Left cardiac atrium (tissue), 4 donors: Measurements from ENCODE around the gene IBA57. TPM values are rescaled to one million over a fixed set of nuclear protein-coding genes. Genes with fewer than 3 reads are reported as not detected.
A peak's percentile ranks its signal among the peaks of the same experiment; 100 is the strongest.
"Not testable (repeated sequence)": the region's sequence is repeated elsewhere in the genome, so short reads cannot be mapped to it uniquely, and the experiment has no call there.

Experiments used
- ATAC-seq, 2 donors: fragments of 200-7000 bp; cut with Tn5 transposase; one replicate each; pipeline ENCODE4 v1.9.1; 2020; ENCODE audit warnings: mild to moderate bottlenecking in 2 of 2, moderate library complexity in 2 of 2
- DNase-seq: peaks from one replicate; pipeline ENCODE4 v3.0.0-alpha.2; 2020
- intact Hi-C, 2 donors: fragments of 100-400 bp; cut with DNase I; formaldehyde crosslinking; loops; one replicate each; pipeline versions ENCODE4 v1.14.1 to v1.15.1; 2022 to 2023
- total RNA-seq, 2 donors: library from RNA; stranded (reverse); fragmentation: NEBNext Ultra II Directional; extraction: Animal tissue kit (Norgen Biotek cat#: 25700); gene quantifications; one replicate each; pipeline ENCODE4 v1.2.1, GENCODE V29; 2021
- donor health status: DM: no; HTN: yes; CAD: no.
- donor health status: DM: no; HTN: yes; CAD: no; lungs with severe emphysema.
- donor health status: DM: yes; HTN: yes; CAD: no.
- donor health status: Dilated cardiomyopathy.

The IBA57 gene
- total RNA-seq, 2 donors from 2014 or later = 10.4 to 10.5 TPM

DNA sequence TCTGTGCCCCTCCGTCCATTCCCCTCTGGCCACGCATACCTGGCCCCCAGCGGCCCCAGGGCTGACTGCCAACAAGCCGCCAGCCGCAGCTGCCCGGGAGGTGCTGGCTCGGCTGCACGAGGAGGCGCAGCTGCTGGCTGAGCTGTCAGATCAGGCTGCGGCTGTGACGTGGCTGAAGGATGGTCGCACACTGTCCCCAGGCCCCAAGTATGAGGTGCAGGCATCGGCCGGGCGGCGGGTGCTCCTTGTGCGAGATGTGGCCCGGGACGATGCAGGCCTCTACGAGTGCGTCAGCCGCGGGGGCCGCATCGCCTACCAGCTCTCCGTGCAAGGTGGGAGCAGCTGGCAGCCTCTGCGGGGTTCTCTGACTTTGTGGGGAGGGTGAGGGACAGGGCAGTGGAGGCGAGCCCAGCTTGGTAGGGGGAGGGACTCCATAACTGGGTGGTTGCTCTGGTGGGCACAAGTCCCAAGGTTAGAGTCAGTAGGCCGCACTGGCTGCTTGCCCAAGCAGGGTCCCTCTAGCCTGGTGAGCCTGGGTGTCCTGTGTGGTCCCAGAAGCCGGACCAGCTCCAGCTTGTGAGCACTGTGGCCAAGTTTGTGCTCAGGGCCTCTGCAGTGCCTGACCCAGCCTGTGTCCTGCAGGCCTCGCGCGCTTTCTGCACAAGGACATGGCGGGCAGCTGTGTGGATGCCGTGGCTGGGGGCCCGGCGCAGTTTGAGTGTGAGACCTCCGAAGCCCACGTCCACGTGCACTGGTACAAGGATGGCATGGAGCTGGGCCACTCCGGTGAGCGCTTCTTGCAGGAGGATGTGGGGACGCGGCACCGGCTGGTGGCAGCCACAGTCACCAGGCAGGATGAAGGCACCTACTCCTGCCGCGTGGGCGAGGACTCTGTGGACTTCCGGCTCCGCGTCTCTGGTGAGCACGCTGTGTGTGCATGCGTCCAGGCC, 51.0 kb downstream of the IBA57 start:
- ATAC-seq = peak; percentile 4 to 6
- peak; percentile 58 for DNase-seq
- intact Hi-C loops = no loop called here

- ATAC-seq (no peak), DNase-seq (no peak)
- intact Hi-C loops = no loop called here
Observed at GRCh38 chr1:228217551-228218344, 52.1 kb downstream of the IBA57 start.

DNA sequence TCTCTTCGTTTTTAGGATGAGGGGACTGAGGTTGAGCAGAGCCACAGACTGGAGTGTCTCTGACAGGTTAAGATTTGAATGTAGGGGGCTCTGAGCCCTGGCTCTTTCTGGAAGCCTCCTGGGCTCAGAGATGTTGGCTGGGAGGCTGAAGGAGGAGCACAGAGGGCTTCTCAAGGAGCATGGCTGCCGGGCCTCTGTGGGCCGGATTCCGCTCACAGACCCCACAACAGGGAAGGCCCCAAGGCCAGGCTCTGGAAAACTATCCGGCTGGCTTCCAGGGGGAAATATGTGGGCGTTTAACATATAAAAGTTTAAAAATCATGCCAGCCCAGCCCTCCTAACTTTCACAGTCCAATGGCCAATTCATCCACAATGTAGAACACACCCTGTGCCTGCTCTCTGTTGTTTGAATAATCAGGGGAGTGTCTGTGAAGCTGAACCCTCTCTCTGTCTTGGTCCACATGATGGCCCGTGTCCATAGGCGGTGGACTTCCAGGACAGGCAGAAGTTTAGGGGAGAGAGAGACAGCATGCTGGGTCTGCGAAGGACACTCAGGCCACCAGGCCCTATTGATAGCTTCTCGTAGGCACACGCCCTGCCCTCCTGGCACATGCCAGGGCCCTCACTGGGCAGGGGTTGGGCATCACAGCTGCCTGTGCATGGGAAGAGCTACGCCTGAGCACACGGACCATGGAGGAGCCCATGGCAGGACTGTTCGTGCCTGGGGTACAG, 53.1 kb downstream of the IBA57 start:
- intact Hi-C loops = no loop called here
- no peak for DNase-seq
- ATAC-seq = no peak

GRCh38 chr1:228219245-228219961, 53.8 kb downstream of the IBA57 start:
- DNase-seq = no peak
- no peak for ATAC-seq
- intact Hi-C loops = no loop called here

DNA sequence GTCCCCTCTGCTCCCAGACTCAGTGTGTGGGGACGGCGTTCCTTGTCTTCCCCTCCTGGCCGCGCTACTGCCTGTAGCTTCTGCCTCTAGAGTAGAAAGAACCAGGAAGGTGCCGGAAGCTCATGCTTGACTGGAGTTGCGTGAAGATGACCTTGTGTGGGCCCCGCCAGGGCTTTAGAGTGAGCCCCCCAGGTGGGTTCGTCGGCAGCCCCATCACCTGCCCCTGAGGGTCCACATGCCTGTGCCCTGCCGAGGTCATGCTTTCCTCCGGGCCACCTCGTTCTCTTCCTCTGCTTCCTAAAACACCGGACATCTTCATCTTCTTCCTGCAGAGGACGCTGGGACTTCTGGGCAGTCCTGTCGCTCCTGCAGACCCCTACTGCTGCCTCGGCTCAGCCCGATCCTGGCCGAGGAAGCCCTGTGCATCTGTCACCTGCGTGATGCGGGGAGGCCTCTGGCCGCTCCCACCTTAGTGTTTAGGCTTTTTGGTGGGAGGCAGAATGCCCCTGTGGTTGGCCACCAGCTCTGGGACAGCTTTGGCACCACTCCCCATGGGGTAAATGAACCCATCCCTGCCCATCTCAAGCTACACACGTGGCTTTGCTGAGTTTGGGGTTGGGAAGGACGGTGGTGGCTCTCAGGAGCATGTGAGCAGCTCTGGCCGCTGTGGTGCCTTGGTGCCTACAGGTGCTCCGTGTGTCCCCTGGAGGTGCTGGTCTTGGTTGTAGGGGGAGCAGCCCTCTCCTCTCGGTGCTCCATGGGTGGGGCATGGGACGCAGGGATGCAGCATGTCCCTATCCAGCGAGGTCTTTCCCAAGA, 54.6 kb downstream of the IBA57 start:
- ATAC-seq (no peak), DNase-seq (no peak)
- intact Hi-C loops = no loop called here

DNA sequence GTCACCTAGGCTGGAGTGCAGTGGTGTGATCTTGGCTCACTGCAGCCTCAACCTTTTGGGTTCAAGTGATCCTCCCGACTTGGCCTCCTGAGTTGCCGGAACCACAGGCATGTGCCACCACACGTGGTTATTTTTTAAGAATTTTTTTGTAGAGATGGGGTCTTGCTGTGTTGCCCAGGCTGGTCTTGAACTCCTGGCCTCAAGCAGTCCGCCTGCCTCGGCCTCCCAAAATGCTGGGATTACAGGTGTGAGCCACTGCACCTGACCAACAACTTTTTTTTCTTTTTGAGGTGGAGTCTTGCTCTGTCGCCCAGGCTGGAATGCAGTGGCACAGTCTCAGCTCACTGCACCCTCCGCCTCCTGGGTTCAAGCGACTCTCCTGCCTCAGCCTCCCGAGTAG, 55.5 kb downstream of the IBA57 start:
- intact Hi-C loops, DNase-seq, ATAC-seq: not testable (repeated sequence)

DNA sequence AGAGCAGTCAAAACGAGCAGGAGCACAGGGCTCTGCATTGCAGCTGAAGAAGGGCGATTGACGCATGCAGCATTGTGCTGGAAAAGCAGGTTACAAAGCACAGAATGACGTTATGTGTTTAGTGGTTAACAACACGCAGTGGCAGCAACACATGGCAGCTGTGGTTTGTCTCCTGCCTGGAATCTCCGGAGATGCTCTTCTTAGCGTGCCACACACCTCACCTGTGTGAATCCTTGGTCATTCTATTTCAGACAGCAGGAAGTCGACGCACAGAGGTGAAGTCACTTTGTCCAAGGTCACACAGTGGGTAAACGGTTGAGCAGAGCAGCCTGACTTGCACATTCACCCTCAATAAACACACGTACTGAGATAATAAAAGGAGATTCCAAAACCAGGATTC, 56.9 kb downstream of the IBA57 start:
- ATAC-seq (no peak), DNase-seq (no peak)
- intact Hi-C loops = no loop called here

- ATAC-seq (no peak), DNase-seq (no peak)
- intact Hi-C loops = no loop called here
Observed at GRCh38 chr1:228224198-228225164, 58.9 kb downstream of the IBA57 start.

- ATAC-seq = no peak
- DNase-seq = no peak
- intact Hi-C loops = no loop called here
Observed at GRCh38 chr1:228225165-228225710, 59.6 kb downstream of the IBA57 start.

GRCh38 chr1:228225740-228226139, 60.1 kb downstream of the IBA57 start:
- no peak for DNase-seq

DNA sequence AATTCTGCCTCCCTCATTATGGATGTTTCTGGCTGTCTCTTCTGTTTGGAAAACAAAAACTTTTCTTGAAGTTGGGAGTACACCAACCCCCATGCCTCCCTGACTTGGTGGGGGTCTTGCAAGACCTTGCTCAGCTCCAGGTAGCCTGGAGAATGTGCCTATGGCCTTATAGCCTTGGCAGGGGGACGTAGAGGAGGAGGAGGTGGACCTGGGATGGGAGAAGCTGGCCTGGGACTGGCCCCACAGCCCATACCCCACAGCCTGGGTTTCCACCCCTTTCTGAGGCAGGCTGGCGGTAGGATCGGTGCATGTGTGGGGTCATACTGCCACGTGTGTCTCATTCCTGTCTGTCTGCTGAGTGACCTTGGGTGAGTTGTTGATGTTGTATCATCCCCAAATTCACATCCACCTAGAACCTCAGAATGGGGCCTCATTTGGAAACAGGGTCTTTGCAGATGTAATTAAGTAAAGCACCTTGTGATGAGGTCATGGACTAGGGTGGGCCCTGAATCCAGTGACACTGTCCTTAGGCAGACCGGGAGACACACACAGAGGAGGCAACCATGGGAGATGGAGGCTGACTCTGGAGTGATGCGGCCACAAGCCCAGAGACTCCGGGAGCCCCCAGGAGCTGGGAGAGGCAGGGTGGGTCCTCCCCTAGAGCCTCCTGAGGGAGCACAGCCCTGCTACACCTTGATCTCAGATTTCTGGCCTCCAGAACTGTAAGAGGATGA, 60.7 kb downstream of the IBA57 start:
- no peak for ATAC-seq

More at GRCh38 chr1:228225740-228226139, 60.1 kb downstream of the IBA57 start:
- intact Hi-C loops = no loop called here
- ATAC-seq = no peak

GRCh38 chr1:228226956-228227791, 61.6 kb downstream of the IBA57 start:
- intact Hi-C loops = no loop called here
- DNase-seq = no peak
- peak; percentile 35 to 41 for ATAC-seq

More for the DNA sequence above, 60.7 kb downstream of the IBA57 start:
- no peak for DNase-seq
- intact Hi-C loops = no loop called here

DNA sequence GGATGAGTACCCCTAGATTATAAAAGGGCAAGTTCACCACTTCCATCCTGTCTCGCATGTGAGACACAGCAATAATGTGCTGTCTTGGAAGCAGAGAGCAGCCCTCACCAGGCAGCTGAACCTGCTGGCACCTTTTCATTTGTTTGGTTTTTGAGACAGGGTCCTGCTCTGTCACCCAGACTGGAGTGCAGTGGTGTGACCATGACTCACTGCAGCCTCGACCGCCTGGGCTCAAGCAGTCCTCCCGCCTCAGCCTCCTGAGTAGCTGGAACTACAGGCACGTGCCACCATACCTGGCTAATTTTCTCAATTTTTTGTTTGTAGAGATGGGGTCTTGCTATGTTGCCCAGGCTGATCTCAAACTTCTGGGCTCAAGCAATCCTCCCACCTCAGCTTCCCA, 62.5 kb downstream of the IBA57 start:
- ATAC-seq, intact Hi-C loops, DNase-seq: not testable (repeated sequence)

DNA sequence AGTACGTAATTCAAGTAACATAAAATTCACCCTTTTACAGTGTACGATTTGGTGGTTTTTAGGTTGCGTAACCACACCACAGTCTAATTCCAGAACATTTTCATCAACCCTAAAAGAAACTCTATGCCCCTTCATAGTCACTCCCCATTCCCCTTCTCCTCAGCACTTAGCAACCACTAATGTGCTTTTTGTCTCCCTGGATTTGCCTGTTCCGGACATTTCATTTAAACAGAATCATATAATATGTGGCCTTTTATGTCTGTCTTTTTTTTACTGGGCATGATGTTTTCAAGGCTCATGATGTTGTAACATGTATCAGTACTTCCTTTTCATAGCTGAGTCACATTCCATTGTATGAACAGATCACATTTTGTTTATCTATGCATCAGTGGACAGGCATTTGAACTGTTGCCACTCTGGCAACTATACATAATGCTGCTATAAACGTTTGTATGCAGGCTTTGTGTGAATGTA, 63.0 kb downstream of the IBA57 start:
- intact Hi-C loops = no loop called here
- ATAC-seq = peak in 1 of 2 donors; percentile 28

DNA sequence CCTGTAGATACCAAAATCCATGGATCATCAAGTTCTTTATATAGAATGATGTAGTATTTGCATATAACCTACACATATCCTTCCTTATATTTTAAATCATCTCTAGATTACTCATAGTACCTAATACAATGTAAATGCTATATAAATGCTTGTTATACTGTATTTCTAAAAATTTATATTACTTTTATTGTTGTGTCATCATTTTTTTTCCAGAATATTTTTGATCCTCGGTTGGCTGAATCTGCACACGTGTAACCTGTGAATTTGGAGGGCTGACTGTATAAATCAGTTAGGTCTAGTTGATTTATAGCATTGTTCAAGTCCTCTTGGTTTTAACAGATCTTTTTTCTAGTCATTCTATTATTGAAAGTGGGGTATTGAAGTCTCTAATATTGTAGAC, 65.6 kb downstream of the IBA57 start:
- DNase-seq (no peak), ATAC-seq (no peak)
- intact Hi-C loops = no loop called here

More for the DNA sequence above, 63.0 kb downstream of the IBA57 start:
- DNase-seq = no peak
